22Rv1 (cell line): Measurements from ENCODE around the gene TRIM38.

ENCODE experiments used
- ZFX ChIP-seq: fragments of 450-650 bp; IDR thresholded peaks from 2 replicates; pipeline ENCODE4 v1.6.1; 2017; ENCODE audit warnings: antibody characterized with exemption, borderline replicate concordance
- TF ChIP-seq, protein P1 (sequence below): fragments of 450-650 bp; IDR thresholded peaks from 2 replicates; pipeline ENCODE4 v1.5.1; 2017; ENCODE audit warnings: mild to moderate bottlenecking

GRCh38 chr6:26033085-26033940, 70.7 kb downstream of the TRIM38 start:
- TF ChIP-seq, protein P1, sequence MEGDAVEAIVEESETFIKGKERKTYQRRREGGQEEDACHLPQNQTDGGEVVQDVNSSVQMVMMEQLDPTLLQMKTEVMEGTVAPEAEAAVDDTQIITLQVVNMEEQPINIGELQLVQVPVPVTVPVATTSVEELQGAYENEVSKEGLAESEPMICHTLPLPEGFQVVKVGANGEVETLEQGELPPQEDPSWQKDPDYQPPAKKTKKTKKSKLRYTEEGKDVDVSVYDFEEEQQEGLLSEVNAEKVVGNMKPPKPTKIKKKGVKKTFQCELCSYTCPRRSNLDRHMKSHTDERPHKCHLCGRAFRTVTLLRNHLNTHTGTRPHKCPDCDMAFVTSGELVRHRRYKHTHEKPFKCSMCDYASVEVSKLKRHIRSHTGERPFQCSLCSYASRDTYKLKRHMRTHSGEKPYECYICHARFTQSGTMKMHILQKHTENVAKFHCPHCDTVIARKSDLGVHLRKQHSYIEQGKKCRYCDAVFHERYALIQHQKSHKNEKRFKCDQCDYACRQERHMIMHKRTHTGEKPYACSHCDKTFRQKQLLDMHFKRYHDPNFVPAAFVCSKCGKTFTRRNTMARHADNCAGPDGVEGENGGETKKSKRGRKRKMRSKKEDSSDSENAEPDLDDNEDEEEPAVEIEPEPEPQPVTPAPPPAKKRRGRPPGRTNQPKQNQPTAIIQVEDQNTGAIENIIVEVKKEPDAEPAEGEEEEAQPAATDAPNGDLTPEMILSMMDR: no peak
- TF ChIP-seq ZFX: no peak
